Subcutaneous abdominal adipose tissue (tissue), 5 donors: ENCODE measurements around the gene TAS2R60.

ENCODE experiments used
- H3K27ac ChIP-seq: one replicate; pipeline ENCODE4 v1.7.0; 2013; ENCODE audit warnings: low read depth, mild to moderate bottlenecking, inconsistent platforms, low read length, moderate library complexity
- H3K27me3 ChIP-seq, 5 donors: one replicate each; pipeline ENCODE4 v1.7.0; 2013; ENCODE audit warnings: low read length in 5 of 5, inconsistent platforms in 1 of 5; ENCODE audit not compliant: control insufficient read depth in 5 of 5, insufficient read depth in 4 of 5
- H3K36me3 ChIP-seq, 5 donors: one replicate each; pipeline ENCODE4 v1.7.0; 2013; ENCODE audit warnings: low read length in 5 of 5; ENCODE audit not compliant: control insufficient read depth in 5 of 5, insufficient read depth in 5 of 5
- H3K4me1 ChIP-seq, 5 donors: one replicate each; pipeline ENCODE4 v1.7.0; 2013; ENCODE audit warnings: low read length in 5 of 5, mild to moderate bottlenecking in 3 of 5, moderate library complexity in 1 of 5; ENCODE audit not compliant: control insufficient read depth in 5 of 5, insufficient read depth in 5 of 5
- H3K4me3 ChIP-seq, 5 donors: one replicate each; pipeline ENCODE4 v1.7.0; 2013; ENCODE audit warnings: low read length in 5 of 5, low read depth in 1 of 5
- H3K9ac ChIP-seq, 5 donors: one replicate each; pipeline ENCODE4 v1.7.0; 2013; ENCODE audit warnings: low read length in 5 of 5, mild to moderate bottlenecking in 4 of 5, moderate library complexity in 3 of 5
- H3K9me3 ChIP-seq, 5 donors: one replicate each; pipeline ENCODE4 v1.7.0; 2013; ENCODE audit warnings: low read length in 5 of 5; ENCODE audit not compliant: control insufficient read depth in 5 of 5
- donor health status: healthy.
- donor health status: healthy.
- donor health status: healthy.
- donor health status: healthy.
- donor health status: healthy.

Gene TAS2R60

GRCh38 chr7:143443153-143443552 lies at the start of gene TAS2R60:
Gene TAS2R60, plus strand, starts transcription at chr7:143443453. Its CDS starts 0 bp downstream, at chr7:143443453.
- Histone ChIP-seq H3K4me3 (no peak within 1 kb of the TSS), H3K9ac (no peak within 1 kb of the TSS), H3K9me3 (no peaks in the 10 kb centered on the region), H3K27me3 (peaks cover 0 to 3% (median 0%) of the 10 kb centered on the region in 5 donors), H3K27ac (no peak within 1 kb of the TSS), H3K36me3 (no peaks in the 10 kb centered on the region), H3K4me1 (no peaks in the 10 kb centered on the region)

DNA sequence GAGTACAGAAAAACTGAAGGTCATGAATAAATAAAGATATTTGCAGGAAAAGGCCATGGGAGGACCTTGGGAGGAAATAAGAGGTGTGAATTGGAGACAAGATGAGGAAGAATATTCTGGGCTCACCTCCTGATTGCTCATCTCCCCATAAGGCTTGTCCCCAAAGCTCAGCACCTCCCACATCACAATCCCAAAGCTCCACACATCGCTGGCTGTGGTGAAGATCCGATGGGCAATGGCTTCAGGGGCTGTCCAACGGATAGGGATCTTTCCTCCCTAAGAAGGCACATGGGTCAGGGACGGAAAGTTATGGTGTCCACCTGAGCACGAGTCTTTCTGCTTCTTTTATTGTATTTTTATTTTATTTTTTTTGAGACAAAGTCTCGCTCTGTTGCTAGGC lies 49.2 kb upstream of the TAS2R60 start:
- Histone ChIP-seq H3K9ac (no peak overlapping the region), H3K27me3 (no peaks in the 10 kb centered on the region), H3K27ac (no peak overlapping the region), H3K4me3 (no peak overlapping the region), H3K9me3 (no peaks in the 10 kb centered on the region), H3K36me3 (peaks cover 0 to 30% (median 25%) of the 10 kb centered on the region in 5 donors), H3K4me1 (peaks cover 27 to 76% (median 59%) of the 10 kb centered on the region in 5 donors)

GRCh38 chr7:143394777-143395176 lies 48.5 kb upstream of the TAS2R60 start:
- peaks cover 27 to 69% (median 59%) of the 10 kb centered on the region in 5 donors for H3K4me1 ChIP-seq
- peak overlapping the region in 1 of 5 donors; percentile 8 for H3K4me3 ChIP-seq
- H3K9me3 ChIP-seq = no peaks in the 10 kb centered on the region
- no peak overlapping the region for H3K27ac ChIP-seq
- H3K27me3 ChIP-seq = no peaks in the 10 kb centered on the region
- peaks cover 0 to 23% (median 17%) of the 10 kb centered on the region in 5 donors for H3K36me3 ChIP-seq
- H3K9ac ChIP-seq = no peak overlapping the region

DNA sequence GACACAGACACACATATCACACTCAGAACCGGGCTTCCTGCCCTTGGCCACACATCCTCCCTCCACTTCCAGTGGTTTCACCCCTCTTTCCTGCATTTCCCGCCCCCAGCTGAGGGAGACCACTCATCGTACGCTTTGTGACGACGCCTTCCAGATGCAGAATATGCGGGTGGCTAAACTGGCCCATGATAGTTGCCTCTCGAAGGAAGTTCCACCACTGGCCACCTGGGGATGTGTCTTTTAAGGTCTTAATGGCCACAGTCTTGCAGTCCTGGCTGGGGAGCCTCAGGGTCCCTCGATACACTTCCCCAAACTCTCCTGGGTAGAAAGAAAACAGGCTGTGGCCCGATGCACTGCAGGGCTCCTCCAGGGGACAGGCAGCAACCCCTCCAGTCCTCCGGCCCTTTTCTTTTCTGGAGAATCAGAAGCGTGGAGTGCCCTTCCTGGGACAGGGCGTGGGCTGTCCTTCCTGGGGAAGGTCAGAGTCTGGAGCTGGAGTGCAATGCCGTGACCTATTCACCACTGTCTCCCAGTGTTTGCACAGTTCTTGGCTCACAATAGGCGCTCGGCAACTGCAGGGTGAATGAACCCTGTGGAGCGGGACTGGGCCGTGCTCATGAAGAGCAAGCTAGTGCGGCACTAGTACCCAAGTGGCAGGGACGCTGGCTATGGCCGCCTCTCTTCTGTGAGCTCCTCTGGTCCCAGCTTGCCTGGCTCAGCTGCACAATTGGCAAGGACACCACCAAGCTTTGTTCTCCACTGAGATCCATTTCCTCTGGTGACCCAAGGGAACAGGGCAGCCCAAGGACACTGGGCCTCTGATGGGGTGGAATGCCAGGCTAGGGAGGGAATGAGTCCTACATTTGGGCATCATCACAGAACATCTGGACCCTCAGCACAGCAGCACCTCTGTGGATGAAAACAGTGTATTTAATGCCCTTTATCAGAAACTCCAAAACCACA lies 47.8 kb upstream of the TAS2R60 start:
- H3K9ac ChIP-seq = no peak overlapping the region
- no peaks in the 10 kb centered on the region for H3K27me3 ChIP-seq
- no peaks in the 10 kb centered on the region for H3K9me3 ChIP-seq
- peak overlapping the region; percentile 8 to 26 (median 15) for H3K4me3 ChIP-seq
- peaks cover 0 to 16% (median 11%) of the 10 kb centered on the region in 5 donors for H3K36me3 ChIP-seq
- peaks cover 27 to 63% (median 58%) of the 10 kb centered on the region in 5 donors for H3K4me1 ChIP-seq
- H3K27ac ChIP-seq = no peak overlapping the region

- Histone ChIP-seq H3K27me3 (no peaks in the 10 kb centered on the region), H3K4me1 (peaks cover 26 to 56% (median 51%) of the 10 kb centered on the region in 5 donors), H3K36me3 (peaks cover 0 to 9% (median 6%) of the 10 kb centered on the region in 5 donors), H3K4me3 (no peak overlapping the region), H3K9ac (no peak overlapping the region), H3K27ac (no peak overlapping the region), H3K9me3 (no peaks in the 10 kb centered on the region)
Observed at GRCh38 chr7:143396182-143396581, 47.1 kb upstream of the TAS2R60 start.

GRCh38 chr7:143396625-143397556 lies 46.4 kb upstream of the TAS2R60 start:
- no peak overlapping the region for H3K27ac ChIP-seq
- no peaks in the 10 kb centered on the region for H3K27me3 ChIP-seq
- H3K4me1 ChIP-seq = peaks cover 20 to 49% (median 44%) of the 10 kb centered on the region in 5 donors
- peaks cover 0 to 4% (median 0%) of the 10 kb centered on the region in 5 donors for H3K36me3 ChIP-seq
- no peaks in the 10 kb centered on the region for H3K9me3 ChIP-seq
- no peak overlapping the region for H3K9ac ChIP-seq
- no peak overlapping the region for H3K4me3 ChIP-seq

- no peak overlapping the region for H3K9ac ChIP-seq
- no peaks in the 10 kb centered on the region for H3K27me3 ChIP-seq
- H3K36me3 ChIP-seq = peaks cover 0 to 2% (median 0%) of the 10 kb centered on the region in 5 donors
- H3K9me3 ChIP-seq = no peaks in the 10 kb centered on the region
- H3K4me3 ChIP-seq = no peak overlapping the region
- H3K4me1 ChIP-seq = peaks cover 15 to 38% (median 34%) of the 10 kb centered on the region in 5 donors
- no peak overlapping the region for H3K27ac ChIP-seq
Observed at GRCh38 chr7:143397710-143398530, 45.3 kb upstream of the TAS2R60 start.

DNA sequence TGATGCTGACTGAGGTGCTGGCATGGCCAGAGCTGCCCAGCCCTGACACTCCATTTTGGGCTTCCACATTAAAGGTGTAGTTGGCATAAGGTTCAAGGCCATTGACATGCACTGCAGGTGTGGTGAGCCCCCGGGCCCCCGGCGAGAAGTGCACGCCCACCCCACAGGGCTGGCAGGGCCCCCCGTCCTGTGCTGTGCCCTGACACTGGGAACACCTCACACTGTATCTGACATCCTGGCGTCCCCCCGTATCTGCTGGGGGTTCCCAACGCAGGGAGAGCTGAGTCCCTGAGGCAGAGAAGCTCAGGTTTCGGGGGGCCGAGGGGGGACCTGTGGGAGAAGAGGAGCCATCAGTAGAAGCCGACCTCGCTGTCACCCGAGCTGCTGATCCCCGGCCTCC lies 44.6 kb upstream of the TAS2R60 start:
- Histone ChIP-seq H3K9me3 (no peaks in the 10 kb centered on the region), H3K27ac (no peak overlapping the region), H3K27me3 (no peaks in the 10 kb centered on the region), H3K4me3 (no peak overlapping the region), H3K4me1 (peaks cover 12 to 32% (median 27%) of the 10 kb centered on the region in 5 donors), H3K9ac (no peak overlapping the region), H3K36me3 (no peaks in the 10 kb centered on the region)

DNA sequence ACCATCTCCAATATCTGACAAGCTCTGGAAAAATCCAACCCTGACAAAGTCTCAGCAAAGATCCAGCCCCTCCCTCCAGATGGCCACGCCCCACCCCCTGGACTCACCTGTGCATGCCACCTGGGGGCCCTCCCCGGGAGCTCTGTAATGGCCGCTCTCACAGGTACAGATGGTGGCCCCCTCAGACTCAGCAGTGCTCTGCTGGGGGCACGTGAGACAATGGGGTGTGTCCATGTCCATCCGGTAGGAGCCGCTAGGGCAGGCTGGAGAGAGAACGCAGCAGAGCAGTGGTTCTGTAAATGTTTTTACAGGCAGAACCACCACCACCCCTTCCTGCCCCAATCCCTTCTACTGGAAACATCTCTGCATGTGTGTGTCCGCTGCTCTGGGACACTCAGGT lies 44.1 kb upstream of the TAS2R60 start:
- no peak overlapping the region for H3K4me3 ChIP-seq
- H3K9me3 ChIP-seq = no peaks in the 10 kb centered on the region
- no peak overlapping the region for H3K9ac ChIP-seq
- no peaks in the 10 kb centered on the region for H3K36me3 ChIP-seq
- H3K4me1 ChIP-seq = peaks cover 12 to 26% (median 24%) of the 10 kb centered on the region in 5 donors
- no peaks in the 10 kb centered on the region for H3K27me3 ChIP-seq
- no peak overlapping the region for H3K27ac ChIP-seq
